Osteocyte (in vitro differentiated cells): ENCODE results near the gene OSCP1. TPM values are rescaled to one million over a fixed set of nuclear protein-coding genes. Genes with fewer than 3 reads are reported as not detected.

Source experiments
- DNase-seq: peaks from one replicate; pipeline ENCODE4 v3.0.0; 2021; ENCODE audit warnings: mixed read lengths; ENCODE audit not compliant: unreplicated experiment; ENCODE audit errors: extremely low spot score
- H3K27ac Mint-ChIP-seq: one replicate; pipeline ENCODE4 v1.8.0; 2021; ENCODE audit warnings: mild to moderate bottlenecking, mixed read lengths; ENCODE audit not compliant: unreplicated experiment
- H3K27me3 Mint-ChIP-seq: one replicate; pipeline ENCODE4 v1.8.0; 2021; ENCODE audit warnings: mixed read lengths; ENCODE audit not compliant: unreplicated experiment
- H3K36me3 Mint-ChIP-seq: one replicate; pipeline ENCODE4 v1.8.0; 2021; ENCODE audit warnings: mixed read lengths; ENCODE audit not compliant: unreplicated experiment
- H3K4me1 Mint-ChIP-seq: one replicate; pipeline ENCODE4 v1.8.0; 2021; ENCODE audit warnings: mixed read lengths; ENCODE audit not compliant: unreplicated experiment
- H3K4me3 Mint-ChIP-seq: one replicate; pipeline ENCODE4 v1.8.0; 2021; ENCODE audit warnings: mild to moderate bottlenecking, moderate library complexity, mixed read lengths; ENCODE audit not compliant: unreplicated experiment
- H3K9me3 Mint-ChIP-seq: one replicate; pipeline ENCODE4 v1.8.0; 2021; ENCODE audit warnings: mixed read lengths; ENCODE audit not compliant: unreplicated experiment
- CTCF ChIP-seq: fragments of 200-600 bp; sonication (generic); IDR thresholded peaks from 2 replicates; pipeline ENCODE4 v1.5.0; 2021; ENCODE audit warnings: antibody characterized with exemption, mild to moderate bottlenecking, moderate library complexity
- total RNA-seq: library from RNA; stranded (reverse); gene quantifications from 2 replicates; pipeline ENCODE4 v1.2.1, GENCODE V29; 2021

The OSCP1 gene
- total RNA-seq, 1 donor from 2014 or later, result 5.0 TPM

GRCh38 chr1:36386265-36387140 is 63.7 kb downstream of the OSCP1 start:
- peaks cover 7% of the 10 kb centered on the region for H3K36me3 Mint-ChIP-seq
- no peaks in the 10 kb centered on the region for H3K9me3 Mint-ChIP-seq
- DNase-seq, result peak; percentile 97
- H3K27me3 Mint-ChIP-seq, result no peaks in the 10 kb centered on the region
- H3K4me1 Mint-ChIP-seq, result peaks cover 38% of the 10 kb centered on the region
- peak overlapping the region; percentile 90 for H3K4me3 Mint-ChIP-seq
- no peak for TF ChIP-seq CTCF
- H3K27ac Mint-ChIP-seq, result peak overlapping the region; percentile 100

DNA sequence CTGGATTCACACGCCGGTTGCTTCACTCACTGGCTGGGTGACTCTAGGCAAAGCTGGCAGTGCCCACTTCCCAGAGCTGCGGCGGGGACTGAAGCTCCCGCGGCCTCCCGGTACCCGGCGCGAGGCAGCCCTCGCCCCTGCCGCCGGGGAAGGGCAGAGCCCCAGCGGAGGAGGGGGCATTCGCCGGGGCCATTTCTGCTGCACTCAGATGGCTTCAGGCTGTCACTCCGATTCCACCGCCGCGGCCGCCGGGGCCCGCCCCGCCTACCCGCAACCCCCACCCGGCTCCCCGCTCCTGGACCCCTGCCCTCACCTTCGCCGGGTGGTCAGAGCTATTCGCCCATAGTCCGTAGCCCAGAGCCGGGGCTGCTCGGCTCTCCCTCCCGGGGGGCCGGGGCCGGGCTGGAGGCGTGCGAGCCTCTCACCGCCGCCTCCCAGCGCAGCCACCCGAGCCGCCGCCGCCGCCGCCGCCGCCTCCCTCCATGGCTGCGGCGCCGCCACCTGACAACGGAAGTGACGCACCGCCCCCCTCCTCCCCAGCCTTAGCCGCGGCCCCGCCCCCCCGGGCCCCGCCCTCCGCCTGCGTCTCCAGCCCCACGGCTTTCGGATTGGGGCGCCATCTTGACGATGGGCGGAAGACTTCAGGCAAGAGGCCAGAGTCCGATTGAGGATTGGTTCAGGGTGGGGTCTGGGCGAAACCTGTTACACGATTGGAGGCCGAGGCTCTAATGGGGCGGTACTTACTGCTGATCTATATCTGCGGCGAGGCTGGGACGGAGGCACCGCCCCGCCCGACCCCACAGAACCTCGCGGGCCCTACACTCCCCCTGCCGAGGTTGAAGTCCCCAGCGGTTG is 64.6 kb downstream of the OSCP1 start, which contains the start of gene STK40:
Gene STK40 (minus strand): TSS at position 515 of the 855 bp plus-strand sequence. CDS start 24,592 bp downstream, outside the sequence.
- H3K4me1 Mint-ChIP-seq, result peaks cover 45% of the 10 kb centered on the region
- H3K27me3 Mint-ChIP-seq, result no peaks in the 10 kb centered on the region
- H3K27ac Mint-ChIP-seq, result peak within 1 kb of the TSS; percentile 100
- no peaks in the 10 kb centered on the region for H3K9me3 Mint-ChIP-seq
- DNase-seq, result peak; percentile 99
- no peak for TF ChIP-seq CTCF
- peaks cover 8% of the 10 kb centered on the region for H3K36me3 Mint-ChIP-seq
- H3K4me3 Mint-ChIP-seq, result peak within 1 kb of the TSS; percentile 90

- peak overlapping the region; percentile 90 for H3K27ac Mint-ChIP-seq
- no peaks in the 10 kb centered on the region for H3K27me3 Mint-ChIP-seq
- peaks cover 52% of the 10 kb centered on the region for H3K4me1 Mint-ChIP-seq
- peak overlapping the region; percentile 90 for H3K4me3 Mint-ChIP-seq
- TF ChIP-seq CTCF, result no peak
- peaks cover 4% of the 10 kb centered on the region for H3K36me3 Mint-ChIP-seq
- H3K9me3 Mint-ChIP-seq, result no peaks in the 10 kb centered on the region
- DNase-seq, result no peak
Observed at GRCh38 chr1:36384542-36385409, 65.5 kb downstream of the OSCP1 start.

GRCh38 chr1:36383240-36383639 is 67.0 kb downstream of the OSCP1 start:
- peaks cover 50% of the 10 kb centered on the region for H3K4me1 Mint-ChIP-seq

More at GRCh38 chr1:36383240-36383639, 67.0 kb downstream of the OSCP1 start:
- TF ChIP-seq CTCF, result no peak
- Mint-ChIP-seq H3K36me3 (peaks cover 4% of the 10 kb centered on the region), H3K9me3 (no peaks in the 10 kb centered on the region), H3K4me3 (peak overlapping the region; percentile 53), H3K27ac (peak overlapping the region; percentile 4), H3K27me3 (no peaks in the 10 kb centered on the region)
- no peak for DNase-seq
